GM15510 (cell line): Measurements from ENCODE around the gene ASAH2.

Source experiments
- POLR2A ChIP-seq: IDR thresholded peaks from 3 replicates; pipeline ENCODE4 v1.6.1; 2011; ENCODE audit warnings: borderline replicate concordance; ENCODE audit not compliant: insufficient read length; ENCODE audit errors: extremely low read depth

The ASAH2 gene

DNA sequence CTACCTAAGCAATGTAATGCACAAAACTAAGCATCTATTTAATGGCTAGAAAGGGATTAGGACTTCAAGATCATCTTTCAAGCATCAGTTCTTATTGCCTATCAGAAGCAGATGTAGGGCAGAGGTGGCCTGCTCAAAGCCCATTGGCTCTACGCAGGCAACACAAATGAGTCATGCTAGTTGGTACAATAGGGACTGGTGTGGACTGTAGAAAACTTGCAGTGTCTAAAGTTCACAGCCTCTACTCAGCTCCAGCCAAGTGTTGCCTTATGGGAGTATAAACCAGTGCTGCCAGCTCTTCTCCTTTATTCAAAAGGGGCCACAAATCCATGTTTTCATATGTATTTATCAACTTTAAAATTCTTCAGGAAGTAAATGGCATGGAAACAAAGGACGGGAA is 31.7 kb downstream of the ASAH2 start:
- no peak for TF ChIP-seq POLR2A

- no peak for TF ChIP-seq POLR2A
These were observed 32.1 kb downstream of the ASAH2 start for GRCh38 chr10:50219200-50219599.

DNA sequence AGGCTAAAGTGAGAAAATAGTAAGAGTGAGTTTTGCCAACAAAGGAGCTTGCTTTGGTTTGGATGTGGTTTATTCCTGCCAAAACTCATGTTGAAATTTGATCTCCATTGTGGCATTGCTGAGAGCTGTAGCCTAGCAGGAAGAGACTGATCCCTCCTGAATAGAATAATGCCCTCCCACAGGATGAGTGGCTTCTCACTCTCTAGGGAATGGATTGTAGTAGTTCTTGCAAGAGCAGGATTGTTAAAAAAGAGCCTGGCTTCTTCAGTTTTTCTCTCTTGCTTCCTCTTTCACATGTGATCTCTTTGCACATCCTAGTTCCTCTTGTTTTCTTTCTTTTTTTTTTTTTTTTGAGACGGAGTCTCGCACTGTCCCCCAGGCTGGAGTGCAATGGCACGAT is 34.4 kb downstream of the ASAH2 start:
- TF ChIP-seq POLR2A: no peak

GRCh38 chr10:50216418-50216817 is 34.9 kb downstream of the ASAH2 start:
- no peak for TF ChIP-seq POLR2A

DNA sequence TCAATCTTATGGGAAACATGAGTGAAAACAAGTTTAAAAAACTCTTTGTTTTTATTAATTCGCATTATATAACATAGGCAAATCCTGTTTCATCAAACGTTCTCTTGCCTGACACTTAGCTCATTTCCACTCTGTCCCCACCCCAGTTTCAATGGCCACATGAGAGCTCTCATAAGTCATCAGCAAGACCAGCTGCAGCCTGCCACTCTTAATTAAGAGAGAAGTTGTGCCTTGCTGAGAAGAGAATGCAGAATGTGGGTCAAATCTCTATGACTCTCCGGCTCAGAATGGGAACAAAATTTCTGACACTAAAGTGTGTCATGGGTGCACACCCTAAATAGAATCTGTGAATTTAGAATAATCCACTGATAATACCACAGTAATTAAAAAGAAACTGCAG is 39.6 kb downstream of the ASAH2 start:
- no peak for TF ChIP-seq POLR2A

GRCh38 chr10:50210876-50211275 is 40.4 kb downstream of the ASAH2 start:
- no peak for TF ChIP-seq POLR2A
